Measurements from ENCODE around the gene STARD4. TPM values are rescaled to one million over a fixed set of nuclear protein-coding genes. Genes with fewer than 3 reads are reported as not detected.

Gene STARD4
- total RNA-seq, 4 donors from 2014 or later, result 0.49 to 2.7 (median 1.4) TPM

- Histone ChIP-seq H3K27ac (no peak overlapping the region), H3K36me3 (no peaks in the 10 kb centered on the region), H3K4me1 (no peaks in the 10 kb centered on the region), H3K9me3 (no peaks in the 10 kb centered on the region), H3K4me3 (no peak overlapping the region), H3K27me3 (no peaks in the 10 kb centered on the region)
- no peak for DNase-seq
- no peak for ATAC-seq
- TF ChIP-seq POLR2A (IDR thresholded peaks at IDR 0.05), result no peak
- TF ChIP-seq, protein P1, sequence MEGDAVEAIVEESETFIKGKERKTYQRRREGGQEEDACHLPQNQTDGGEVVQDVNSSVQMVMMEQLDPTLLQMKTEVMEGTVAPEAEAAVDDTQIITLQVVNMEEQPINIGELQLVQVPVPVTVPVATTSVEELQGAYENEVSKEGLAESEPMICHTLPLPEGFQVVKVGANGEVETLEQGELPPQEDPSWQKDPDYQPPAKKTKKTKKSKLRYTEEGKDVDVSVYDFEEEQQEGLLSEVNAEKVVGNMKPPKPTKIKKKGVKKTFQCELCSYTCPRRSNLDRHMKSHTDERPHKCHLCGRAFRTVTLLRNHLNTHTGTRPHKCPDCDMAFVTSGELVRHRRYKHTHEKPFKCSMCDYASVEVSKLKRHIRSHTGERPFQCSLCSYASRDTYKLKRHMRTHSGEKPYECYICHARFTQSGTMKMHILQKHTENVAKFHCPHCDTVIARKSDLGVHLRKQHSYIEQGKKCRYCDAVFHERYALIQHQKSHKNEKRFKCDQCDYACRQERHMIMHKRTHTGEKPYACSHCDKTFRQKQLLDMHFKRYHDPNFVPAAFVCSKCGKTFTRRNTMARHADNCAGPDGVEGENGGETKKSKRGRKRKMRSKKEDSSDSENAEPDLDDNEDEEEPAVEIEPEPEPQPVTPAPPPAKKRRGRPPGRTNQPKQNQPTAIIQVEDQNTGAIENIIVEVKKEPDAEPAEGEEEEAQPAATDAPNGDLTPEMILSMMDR (IDR thresholded peaks at IDR 0.05 in 4 of 5, conservative IDR thresholded peaks at IDR 0.05 in 1 of 5), result no peak
- in situ Hi-C loops (cut with MboI; ENCODE audit: low sequenced_read_pairs in 4 of 4) (no loop called here), intact Hi-C loops (cut with DNase I; ENCODE audit: low total_unique reads) (no loop called here)
Observed at GRCh38 chr5:111469293-111469896, 42.9 kb downstream of the STARD4 start.

- Histone ChIP-seq H3K27me3 (no peaks in the 10 kb centered on the region), H3K27ac (no peak overlapping the region), H3K4me3 (no peak overlapping the region), H3K4me1 (no peaks in the 10 kb centered on the region), H3K36me3 (no peaks in the 10 kb centered on the region), H3K9me3 (no peaks in the 10 kb centered on the region)
- DNase-seq, result no peak
- in situ Hi-C loops (cut with MboI; ENCODE audit: low sequenced_read_pairs in 4 of 4), result no loop called here
- intact Hi-C loops (cut with DNase I; ENCODE audit: low total_unique reads), result no loop called here
- no peak for ATAC-seq
- no peak for TF ChIP-seq POLR2A (IDR thresholded peaks at IDR 0.05)
- TF ChIP-seq, protein P1 (IDR thresholded peaks at IDR 0.05 in 4 of 5, conservative IDR thresholded peaks at IDR 0.05 in 1 of 5), result no peak
Observed at GRCh38 chr5:111463311-111463710, 49.0 kb downstream of the STARD4 start.

GRCh38 chr5:111461934-111462333 lies 50.4 kb downstream of the STARD4 start:
- H3K36me3 ChIP-seq, result no peaks in the 10 kb centered on the region
- TF ChIP-seq, protein P1 (IDR thresholded peaks at IDR 0.05 in 4 of 5, conservative IDR thresholded peaks at IDR 0.05 in 1 of 5), result no peak
- no peak for TF ChIP-seq POLR2A (IDR thresholded peaks at IDR 0.05)
- H3K27ac ChIP-seq, result no peak overlapping the region
- no peak for DNase-seq
- no peaks in the 10 kb centered on the region for H3K4me1 ChIP-seq
- no peaks in the 10 kb centered on the region for H3K27me3 ChIP-seq
- intact Hi-C loops (cut with DNase I; ENCODE audit: low total_unique reads), result no loop called here
- H3K9me3 ChIP-seq, result no peaks in the 10 kb centered on the region
- H3K4me3 ChIP-seq, result no peak overlapping the region
- in situ Hi-C loops (cut with MboI; ENCODE audit: low sequenced_read_pairs in 4 of 4), result no loop called here
- no peak for ATAC-seq

GRCh38 chr5:111461255-111461671 lies 51.1 kb downstream of the STARD4 start:
- no peaks in the 10 kb centered on the region for H3K36me3 ChIP-seq
- TF ChIP-seq, protein P1 (IDR thresholded peaks at IDR 0.05 in 4 of 5, conservative IDR thresholded peaks at IDR 0.05 in 1 of 5), result no peak
- no peak for TF ChIP-seq POLR2A (IDR thresholded peaks at IDR 0.05)
- ATAC-seq (no peak), DNase-seq (no peak)
- intact Hi-C loops (cut with DNase I; ENCODE audit: low total_unique reads) (no loop called here), in situ Hi-C loops (cut with MboI; ENCODE audit: low sequenced_read_pairs in 4 of 4) (no loop called here)
- no peaks in the 10 kb centered on the region for H3K4me1 ChIP-seq
- no peaks in the 10 kb centered on the region for H3K9me3 ChIP-seq
- no peaks in the 10 kb centered on the region for H3K27me3 ChIP-seq
- H3K27ac ChIP-seq, result no peak overlapping the region
- H3K4me3 ChIP-seq, result no peak overlapping the region

DNA sequence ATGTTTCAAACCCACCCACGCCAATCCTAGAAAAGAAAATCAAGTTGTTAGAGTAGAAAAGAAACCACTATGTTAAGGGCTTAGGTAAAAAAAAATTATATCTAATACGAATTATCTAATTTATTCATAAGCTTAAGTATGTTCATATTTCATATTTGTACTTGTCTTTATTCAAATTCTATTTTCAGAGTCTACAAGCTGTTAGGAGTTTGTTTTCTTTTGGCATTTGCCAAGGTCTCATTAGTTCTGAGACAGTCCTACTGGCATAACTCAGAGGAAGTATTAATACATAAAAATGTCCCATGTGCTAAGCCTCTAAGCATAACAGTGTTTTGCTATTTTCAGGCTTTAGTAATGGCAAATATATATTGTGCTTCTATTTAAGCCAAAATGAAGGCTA lies 57.6 kb downstream of the STARD4 start:
- Histone ChIP-seq H3K4me3 (no peak overlapping the region), H3K27ac (no peak overlapping the region), H3K4me1 (no peaks in the 10 kb centered on the region), H3K9me3 (no peaks in the 10 kb centered on the region), H3K36me3 (no peaks in the 10 kb centered on the region), H3K27me3 (no peaks in the 10 kb centered on the region)
- in situ Hi-C loops (cut with MboI; ENCODE audit: low sequenced_read_pairs in 4 of 4) (no loop called here), intact Hi-C loops (cut with DNase I; ENCODE audit: low total_unique reads) (no loop called here)
- TF ChIP-seq, protein P1 (IDR thresholded peaks at IDR 0.05 in 4 of 5, conservative IDR thresholded peaks at IDR 0.05 in 1 of 5), result no peak
- TF ChIP-seq POLR2A (IDR thresholded peaks at IDR 0.05), result no peak
- ATAC-seq (no peak), DNase-seq (no peak)

All from gastrocnemius medialis (tissue), 4 donors.